Glutamatergic neuron (in vitro differentiated cells): ENCODE data around the gene CNOT6. TPM values are rescaled to one million over a fixed set of nuclear protein-coding genes. Genes with fewer than 3 reads are reported as not detected.

Experiments used
- DNase-seq: peaks from one replicate; pipeline ENCODE4 v3.0.0; 2022
- H3K27ac Mint-ChIP-seq: one replicate; pipeline ENCODE4 v1.8.0; 2020; ENCODE audit warnings: mild to moderate bottlenecking, mixed read lengths, inconsistent platforms; ENCODE audit not compliant: unreplicated experiment
- H3K27me3 Mint-ChIP-seq: one replicate; pipeline ENCODE4 v1.8.0; 2020; ENCODE audit warnings: mild to moderate bottlenecking, moderate library complexity, mixed read lengths, inconsistent platforms; ENCODE audit not compliant: unreplicated experiment
- H3K36me3 Mint-ChIP-seq: one replicate; pipeline ENCODE4 v1.8.0; 2020; ENCODE audit warnings: mild to moderate bottlenecking, mixed read lengths, inconsistent platforms; ENCODE audit not compliant: unreplicated experiment
- H3K4me1 Mint-ChIP-seq: one replicate; pipeline ENCODE4 v1.8.0; 2020; ENCODE audit warnings: mild to moderate bottlenecking, low read depth, mixed read lengths, inconsistent platforms; ENCODE audit not compliant: unreplicated experiment
- H3K4me3 Mint-ChIP-seq: one replicate; pipeline ENCODE4 v1.8.0; 2020; ENCODE audit warnings: mild to moderate bottlenecking, mixed read lengths, inconsistent platforms; ENCODE audit not compliant: unreplicated experiment
- H3K9me3 Mint-ChIP-seq: one replicate; pipeline ENCODE4 v1.8.0; 2020; ENCODE audit warnings: mild to moderate bottlenecking, moderate library complexity, mixed read lengths, inconsistent platforms; ENCODE audit not compliant: unreplicated experiment
- CTCF ChIP-seq: fragments of 200-600 bp; sonication (generic); IDR thresholded peaks from one replicate; pipeline ENCODE4 v1.5.0; 2021; ENCODE audit not compliant: partially characterized antibody, unreplicated experiment
- total RNA-seq: library from RNA; stranded (reverse); fragmentation: NEBNext Ultra II Directional; extraction: Animal tissue kit (Norgen Biotek cat#: 25700); gene quantifications from one replicate; pipeline ENCODE4 v1.2.1, GENCODE V29; 2021; ENCODE audit not compliant: unreplicated experiment

CNOT6 gene
- total RNA-seq, 1 donor from 2014 or later = 62.0 TPM

- no peaks in the 10 kb centered on the region for H3K36me3 Mint-ChIP-seq
- H3K4me1 Mint-ChIP-seq = no peaks in the 10 kb centered on the region
- H3K27me3 Mint-ChIP-seq = peaks cover 20% of the 10 kb centered on the region
- H3K9me3 Mint-ChIP-seq = peaks cover 1% of the 10 kb centered on the region
- H3K4me3 Mint-ChIP-seq = no peak overlapping the region
- no peak for TF ChIP-seq CTCF
- no peak for DNase-seq
- no peak overlapping the region for H3K27ac Mint-ChIP-seq
These were observed 102.0 kb downstream of the CNOT6 start for GRCh38 chr5:180596115-180596667.

- DNase-seq = no peak
- H3K36me3 Mint-ChIP-seq = no peaks in the 10 kb centered on the region
- peaks cover 20% of the 10 kb centered on the region for H3K27me3 Mint-ChIP-seq
- TF ChIP-seq CTCF = no peak
- H3K4me3 Mint-ChIP-seq = no peak overlapping the region
- H3K4me1 Mint-ChIP-seq = no peaks in the 10 kb centered on the region
- H3K9me3 Mint-ChIP-seq = peaks cover 1% of the 10 kb centered on the region
- H3K27ac Mint-ChIP-seq = no peak overlapping the region
These were observed 102.6 kb downstream of the CNOT6 start for GRCh38 chr5:180596668-180597231.

GRCh38 chr5:180598316-180598701 is 104.1 kb downstream of the CNOT6 start:
- no peak for TF ChIP-seq CTCF
- H3K9me3 Mint-ChIP-seq = peaks cover 1% of the 10 kb centered on the region
- H3K4me1 Mint-ChIP-seq = no peaks in the 10 kb centered on the region
- peaks cover 9% of the 10 kb centered on the region for H3K27me3 Mint-ChIP-seq
- DNase-seq = no peak
- H3K4me3 Mint-ChIP-seq = no peak overlapping the region
- no peak overlapping the region for H3K27ac Mint-ChIP-seq
- no peaks in the 10 kb centered on the region for H3K36me3 Mint-ChIP-seq

- no peak for TF ChIP-seq CTCF
- H3K27ac Mint-ChIP-seq = no peak overlapping the region
- no peaks in the 10 kb centered on the region for H3K36me3 Mint-ChIP-seq
- DNase-seq = no peak
- H3K27me3 Mint-ChIP-seq = peaks cover 5% of the 10 kb centered on the region
- H3K9me3 Mint-ChIP-seq = peaks cover 1% of the 10 kb centered on the region
- H3K4me3 Mint-ChIP-seq = no peak overlapping the region
- H3K4me1 Mint-ChIP-seq = no peaks in the 10 kb centered on the region
These were observed 104.8 kb downstream of the CNOT6 start for GRCh38 chr5:180598797-180599589.

GRCh38 chr5:180599590-180599914 is 105.4 kb downstream of the CNOT6 start:
- Mint-ChIP-seq H3K36me3 (peaks cover 3% of the 10 kb centered on the region), H3K27me3 (peaks cover 7% of the 10 kb centered on the region), H3K9me3 (peaks cover 4% of the 10 kb centered on the region), H3K27ac (no peak overlapping the region), H3K4me1 (no peaks in the 10 kb centered on the region), H3K4me3 (no peak overlapping the region)
- TF ChIP-seq CTCF = no peak
- no peak for DNase-seq
